NCI-H526 (cell line): ENCODE results near the gene SEC61B.
A peak's percentile ranks its signal among the peaks of the same experiment; 100 is the strongest.
"Not testable (repeated sequence)": the region's sequence is repeated elsewhere in the genome, so short reads cannot be mapped to it uniquely, and the experiment has no call there.

Source experiments
- DNase-seq, 2 experiments: peaks; one replicate each; lab custom pipeline; 2025; lab: John Stamatoyannopoulos, UW

SEC61B gene

GRCh38 chr9:99192786-99193465, 29.2 kb upstream of the SEC61B start:
- DNase-seq = no peak

DNA sequence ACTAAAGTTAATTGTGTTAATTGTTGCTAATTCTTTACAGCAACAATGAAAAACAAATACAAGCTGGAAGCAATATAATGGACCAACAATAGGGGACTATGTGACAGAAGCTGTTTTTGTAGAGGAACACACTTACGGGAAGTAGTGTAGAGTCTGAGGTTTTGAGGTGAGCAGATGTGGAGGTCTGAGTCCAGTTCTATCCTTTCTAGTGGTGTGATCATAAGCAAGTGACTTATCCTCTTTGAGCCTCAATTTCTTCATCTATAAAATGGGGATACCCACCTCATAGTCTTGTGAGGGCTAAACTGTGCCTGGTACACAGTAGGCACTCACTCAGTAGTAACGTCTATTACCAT, 28.6 kb upstream of the SEC61B start:
- DNase-seq = no peak

- not testable (repeated sequence) for DNase-seq
Measured at GRCh38 chr9:99196484-99196883, 25.6 kb upstream of the SEC61B start.

GRCh38 chr9:99197124-99197630, 24.9 kb upstream of the SEC61B start:
- no peak for DNase-seq

GRCh38 chr9:99197987-99198386, 24.1 kb upstream of the SEC61B start:
- DNase-seq = no peak

- no peak for DNase-seq
Measured at GRCh38 chr9:99199938-99200539, 22.0 kb upstream of the SEC61B start.

DNA sequence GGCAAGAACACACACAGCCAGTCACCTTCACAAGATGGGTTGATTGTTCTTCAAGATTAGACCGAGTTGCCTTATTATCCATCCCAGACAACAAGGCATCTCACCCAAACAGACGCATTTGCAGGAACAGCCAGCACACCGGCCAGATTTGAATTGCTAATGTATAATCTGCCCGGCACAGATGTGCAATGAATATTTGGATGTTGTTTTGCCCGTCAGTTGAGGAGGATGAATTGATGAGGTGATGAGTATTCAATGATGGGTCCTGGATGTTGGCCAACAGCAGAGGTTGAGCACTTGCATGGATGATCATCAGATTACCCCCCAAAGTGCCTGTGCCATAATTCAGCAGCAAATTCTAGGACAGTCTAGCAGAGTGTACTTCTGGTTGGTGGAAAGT, 20.5 kb upstream of the SEC61B start:
- DNase-seq = peak; percentile 7 to 28

DNA sequence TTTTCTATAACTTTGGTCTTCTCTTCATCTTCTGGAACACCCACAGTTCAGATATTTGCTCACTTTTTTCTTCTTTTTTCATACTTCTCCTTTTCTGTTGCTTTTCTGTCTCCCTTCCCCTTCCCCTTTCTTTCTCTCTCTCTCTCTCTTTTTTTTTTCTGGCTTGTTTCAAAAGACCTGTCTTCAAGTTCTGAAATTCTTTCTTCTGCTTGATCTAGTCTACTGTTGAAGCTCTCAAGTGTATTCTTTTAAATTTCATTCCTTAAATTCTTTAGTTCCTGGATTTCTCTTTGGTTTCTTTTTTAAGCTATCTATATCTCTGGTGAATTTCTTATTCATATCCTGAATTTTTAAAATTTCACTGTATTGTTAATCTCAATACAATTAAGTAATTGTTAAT, 11.5 kb upstream of the SEC61B start:
- DNase-seq = no peak

DNA sequence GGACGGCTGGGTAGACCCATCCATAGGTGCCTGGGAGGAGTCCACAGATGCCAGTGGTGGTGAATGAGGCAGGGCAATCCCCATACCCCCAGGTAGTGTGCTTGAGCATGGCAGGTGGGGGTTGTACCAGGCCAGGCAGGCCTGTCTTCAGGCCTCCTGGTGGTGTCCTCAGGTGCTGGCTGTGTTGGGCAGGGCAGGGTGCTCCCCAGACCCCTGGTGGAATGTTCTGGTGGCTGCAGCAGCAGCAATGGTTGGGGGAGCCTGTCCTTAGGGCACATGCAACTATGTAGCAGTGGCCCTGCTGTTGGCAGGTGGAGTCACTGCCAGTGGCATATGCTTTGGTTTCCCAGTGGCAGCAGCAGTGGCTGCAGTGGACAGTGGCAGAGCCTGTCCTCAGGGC, 10.3 kb upstream of the SEC61B start:
- no peak for DNase-seq

DNA sequence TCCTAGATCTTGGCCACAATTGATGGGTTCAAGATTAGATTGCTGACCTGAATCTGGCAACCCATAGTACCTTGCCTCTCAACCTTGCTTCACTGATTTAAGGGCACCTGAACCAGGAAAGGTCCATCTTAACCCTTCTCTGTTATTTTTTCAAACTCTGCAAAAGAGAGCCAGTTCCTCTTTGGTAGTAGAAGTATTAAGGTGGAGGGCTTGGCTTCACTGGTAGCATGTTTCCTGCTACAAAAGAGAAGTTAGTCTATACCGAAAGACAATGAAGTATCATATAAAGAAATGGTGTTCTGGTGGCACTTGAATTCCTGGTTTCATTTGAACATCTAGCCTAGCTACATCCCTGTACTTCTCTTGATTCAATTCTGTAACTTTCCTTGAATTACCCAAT, 8.9 kb upstream of the SEC61B start:
- no peak for DNase-seq

DNA sequence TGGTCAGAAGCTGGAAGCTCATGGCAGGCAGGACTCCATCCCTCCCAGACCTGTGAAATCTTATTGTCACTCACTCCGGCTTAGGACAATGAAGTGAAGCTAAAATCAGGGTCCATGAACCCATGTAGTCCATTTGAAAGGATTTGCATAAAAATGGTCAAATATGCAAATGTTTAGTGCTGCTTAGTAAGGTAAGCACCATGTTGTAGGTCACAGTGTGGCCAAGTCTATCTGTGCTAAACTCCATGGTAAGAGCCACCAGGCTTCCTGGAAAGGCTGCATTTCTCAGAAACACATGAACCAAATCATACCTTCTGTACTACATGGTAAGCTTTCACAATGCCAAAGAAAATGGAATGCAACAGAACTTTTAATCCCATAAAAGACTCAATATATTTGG, 6.0 kb upstream of the SEC61B start:
- peak in 1 of 2 experiments; percentile 18 for DNase-seq

- DNase-seq = no peak
Measured at GRCh38 chr9:99220011-99220410, 2.1 kb upstream of the SEC61B start.

- no peak for DNase-seq
Measured at GRCh38 chr9:99221266-99221620, 839 bp upstream of the SEC61B start.

DNA sequence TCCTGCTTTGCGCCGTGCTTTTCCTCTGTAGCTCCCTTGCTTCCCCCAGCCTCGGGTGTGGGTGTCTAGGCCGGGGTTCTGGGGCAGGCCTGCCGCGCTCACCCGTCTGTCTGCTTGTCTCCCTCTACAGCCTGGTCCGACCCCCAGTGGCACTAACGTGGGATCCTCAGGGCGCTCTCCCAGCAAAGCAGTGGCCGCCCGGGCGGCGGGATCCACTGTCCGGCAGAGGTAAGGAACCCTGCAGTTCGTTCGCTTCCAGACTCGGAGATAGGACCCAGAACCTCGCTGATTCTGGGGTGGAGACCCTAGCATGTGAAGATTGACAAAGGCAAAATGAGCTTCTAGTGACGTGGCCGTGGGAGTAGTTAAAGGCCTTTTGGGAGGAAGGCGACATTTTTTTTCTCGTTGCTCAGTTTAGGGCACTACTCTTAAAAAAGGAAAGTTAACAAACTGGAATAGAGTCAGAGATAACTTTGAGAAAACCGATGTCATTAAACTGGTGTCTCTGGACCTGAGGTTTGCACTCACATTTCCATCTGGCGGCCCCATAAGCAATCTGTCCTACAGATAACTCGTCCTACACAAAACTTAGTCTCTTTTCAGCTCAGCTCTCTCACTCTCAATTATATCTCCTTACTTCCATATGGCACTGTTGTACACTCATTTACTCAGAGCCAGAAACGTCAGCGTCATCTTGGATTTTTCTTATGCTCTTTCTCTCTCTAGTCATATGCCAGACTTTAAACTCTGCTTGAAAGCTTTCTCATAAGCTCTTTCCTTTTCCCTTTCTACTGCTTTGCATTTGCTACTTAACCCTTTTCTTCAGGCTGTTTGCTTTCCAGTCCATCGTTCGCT, 561 bp downstream of the SEC61B start:
- no peak for DNase-seq

- DNase-seq = no peak
Measured at GRCh38 chr9:99224445-99224844, 2.4 kb downstream of the SEC61B start.

DNA sequence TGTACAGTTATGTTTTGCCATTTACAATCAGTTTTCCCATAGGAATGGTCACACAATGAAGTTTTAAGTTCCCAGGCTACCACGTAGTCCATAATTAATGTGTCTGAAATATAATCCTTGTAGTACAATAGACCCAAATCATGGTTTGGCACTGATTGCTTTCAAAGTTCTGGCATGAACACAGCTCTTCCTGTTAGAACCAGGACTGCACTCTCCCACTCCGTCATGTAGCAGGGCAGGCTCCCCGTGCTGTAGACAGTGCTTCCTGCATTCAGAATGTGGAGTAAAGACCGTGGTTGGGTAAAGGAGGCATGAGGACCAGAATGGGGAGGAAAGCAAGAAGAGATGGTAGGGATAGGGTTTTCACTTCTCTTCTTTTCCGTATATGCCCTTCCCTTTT, 4.0 kb downstream of the SEC61B start:
- no peak for DNase-seq

DNA sequence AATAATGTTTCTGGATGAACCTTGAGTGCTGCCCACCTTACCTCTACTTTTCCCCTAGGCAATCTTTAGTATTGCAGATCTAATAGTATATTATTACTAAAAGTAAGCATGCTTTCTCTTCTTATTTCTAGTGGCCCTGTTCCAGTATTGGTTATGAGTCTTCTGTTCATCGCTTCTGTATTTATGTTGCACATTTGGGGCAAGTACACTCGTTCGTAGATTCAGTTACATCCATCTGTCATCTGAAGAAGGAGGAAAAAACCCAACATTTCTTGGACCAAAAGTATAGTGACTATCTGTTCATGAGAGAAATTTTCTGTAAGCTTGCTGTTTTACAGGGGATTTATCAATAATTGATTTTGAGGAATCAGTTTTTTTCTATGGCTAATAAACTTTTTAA, 8.1 kb downstream of the SEC61B start:
- no peak for DNase-seq

DNA sequence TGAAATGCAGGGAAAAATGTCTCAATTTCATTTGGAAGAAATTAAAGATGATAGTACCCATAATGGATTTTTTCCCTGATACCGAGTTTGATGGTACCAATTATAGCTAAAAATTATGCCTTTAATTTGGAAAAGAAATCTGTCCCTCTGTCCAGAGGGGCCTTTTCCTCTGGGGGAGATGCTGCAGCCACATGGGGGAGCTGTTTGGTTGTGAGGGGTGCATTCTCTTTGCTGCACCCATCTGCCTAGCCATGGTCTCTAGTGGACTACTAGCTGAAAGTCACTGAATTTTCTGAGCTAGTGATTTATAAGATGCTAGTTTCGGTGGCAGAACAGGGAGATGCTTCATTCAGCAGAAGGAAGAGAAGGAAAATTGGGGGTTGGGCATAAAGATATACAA, 9.6 kb downstream of the SEC61B start:
- no peak for DNase-seq

DNA sequence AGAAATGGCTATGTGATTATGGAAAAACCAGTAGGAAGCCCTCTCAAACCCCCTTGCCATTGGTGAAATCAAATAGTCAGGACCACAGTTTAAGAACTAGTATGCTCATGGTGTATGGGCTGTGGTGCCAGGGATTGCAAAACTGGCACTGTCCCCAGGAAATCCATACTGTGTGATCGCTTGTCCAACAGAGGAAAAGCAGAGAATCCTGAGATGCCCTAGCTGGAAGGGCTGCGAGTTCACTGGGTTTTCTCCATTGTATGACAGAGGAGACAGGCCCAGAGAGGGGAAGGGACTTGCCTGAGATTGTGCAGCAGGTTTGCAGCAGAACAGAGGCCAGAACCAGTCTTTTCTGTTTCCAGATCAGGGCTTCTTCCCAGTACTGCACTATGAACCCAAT, 12.5 kb downstream of the SEC61B start:
- DNase-seq = no peak

DNA sequence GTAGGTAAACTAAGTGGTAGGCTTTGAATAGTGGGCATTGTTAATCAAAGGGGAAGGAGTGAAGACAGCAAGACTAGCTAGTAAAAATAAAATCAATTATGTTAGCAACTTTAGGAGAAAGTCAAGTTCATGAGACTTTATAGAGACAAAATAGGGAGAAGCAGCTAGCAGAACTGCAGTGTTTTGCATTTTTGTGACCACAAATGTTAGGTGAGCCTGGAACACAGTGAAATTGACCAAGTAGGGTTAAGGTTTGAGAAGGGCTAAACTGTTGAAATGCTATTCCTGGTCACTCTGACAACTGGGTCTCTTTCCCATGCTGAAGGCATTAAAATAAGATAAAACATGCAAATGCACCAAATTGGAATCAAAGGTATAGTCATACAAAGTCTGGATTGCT, 13.0 kb downstream of the SEC61B start:
- no peak for DNase-seq

GRCh38 chr9:99235926-99236634, 14.0 kb downstream of the SEC61B start:
- no peak for DNase-seq

- no peak for DNase-seq
Measured at GRCh38 chr9:99237356-99237755, 15.3 kb downstream of the SEC61B start.
